CD4-positive, alpha-beta memory T cell (primary cell): ENCODE results near the gene ADPRHL1. TPM values are rescaled to one million over a fixed set of nuclear protein-coding genes. Genes with fewer than 3 reads are reported as not detected.

Experiments used
- CTCF ChIA-PET: fragments of 350-600 bp; sonication (Branson Sonifier 250); formaldehyde crosslinking; loops from one replicate; lab custom pipeline; 2021; ENCODE audit warnings: inconsistent platforms; ENCODE audit not compliant: partially characterized antibody; lab: Charles Lee
- POLR2A ChIA-PET: fragments of 350-600 bp; sonication (Branson Sonifier 250); formaldehyde crosslinking; loops from one replicate; lab custom pipeline; 2021; ENCODE audit not compliant: partially characterized antibody; lab: Charles Lee
- DNase-seq, 5 donors: peaks; one replicate each; pipeline versions ENCODE4 v3.0.0 to v3.0.0-alpha.2; 2020 to 2022; ENCODE audit warnings: mixed read lengths in 1 of 5
- H3K27ac ChIP-seq: one replicate; pipeline ENCODE4 v1.7.0; 2013; ENCODE audit warnings: low read depth, low read length
- H3K27me3 ChIP-seq: 2 replicates; pipeline ENCODE4 v1.7.0; 2013; ENCODE audit warnings: mild to moderate bottlenecking, low read length, moderate library complexity; ENCODE audit not compliant: insufficient read depth
- H3K36me3 ChIP-seq: 2 replicates; pipeline ENCODE4 v1.7.0; 2013; ENCODE audit warnings: mild to moderate bottlenecking, low read length, moderate library complexity; ENCODE audit not compliant: insufficient read depth
- H3K4me1 ChIP-seq: 2 replicates; pipeline ENCODE4 v1.7.0; 2013; ENCODE audit warnings: mild to moderate bottlenecking, low read length, moderate library complexity; ENCODE audit not compliant: insufficient read depth
- H3K4me3 ChIP-seq, 2 donors: one replicate each; pipeline ENCODE4 v1.7.0; 2013; ENCODE audit warnings: low read length in 2 of 2, mild to moderate bottlenecking in 1 of 2
- H3K9me3 ChIP-seq, 2 donors: one replicate each; pipeline ENCODE4 v1.7.0; 2013; ENCODE audit warnings: low read length in 2 of 2, control low read depth in 1 of 2; ENCODE audit not compliant: control insufficient read depth in 1 of 2
- H3K27ac Mint-ChIP-seq, 7 donors: one replicate each; pipeline ENCODE4 v1.8.0; 2020 to 2021; ENCODE audit warnings: mixed read lengths in 7 of 7, mild to moderate bottlenecking in 6 of 7, inconsistent platforms in 3 of 7, moderate library complexity in 3 of 7
- H3K27me3 Mint-ChIP-seq, 2 donors: one replicate each; pipeline ENCODE4 v1.8.0; 2020 to 2021; ENCODE audit warnings: mixed read lengths in 2 of 2
- H3K36me3 Mint-ChIP-seq, 2 donors: one replicate each; pipeline ENCODE4 v1.8.0; 2020 to 2021; ENCODE audit warnings: mixed read lengths in 2 of 2, inconsistent platforms in 1 of 2, mild to moderate bottlenecking in 1 of 2
- H3K4me1 Mint-ChIP-seq, 4 donors: one replicate each; pipeline ENCODE4 v1.8.0; 2020 to 2021; ENCODE audit warnings: mixed read lengths in 4 of 4, mild to moderate bottlenecking in 1 of 4
- H3K4me3 Mint-ChIP-seq, 8 donors: one replicate each; pipeline ENCODE4 v1.8.0; 2020 to 2021; ENCODE audit warnings: mixed read lengths in 8 of 8, mild to moderate bottlenecking in 7 of 8, moderate library complexity in 6 of 8, inconsistent platforms in 3 of 8
- H3K9me3 Mint-ChIP-seq, 8 donors: one replicate each; pipeline ENCODE4 v1.8.0; 2020 to 2021; ENCODE audit warnings: mixed read lengths in 8 of 8, mild to moderate bottlenecking in 5 of 8, inconsistent platforms in 3 of 8, moderate library complexity in 1 of 8
- intact Hi-C: fragments of 100-400 bp; cut with micrococcal nuclease; formaldehyde crosslinking; loops from one replicate; pipeline ENCODE4 v1.15.1; 2023
- polyA plus RNA-seq, 2 donors: library from polyadenylated mRNA; unstranded; fragments of 300-500 nt; fragmentation: Illumina TruSeq; gene quantifications; one replicate each; pipeline ENCODE4 v1.2.3, GENCODE V29; 2021
- total RNA-seq, 2 experiments: library from RNA; stranded (reverse); gene quantifications; one replicate each; pipeline ENCODE4 v1.2.3, GENCODE V29; 2021

ADPRHL1 gene
- total RNA-seq (1 to 10 TPM; 1.3 to 1.5 TPM), polyA plus RNA-seq (under 1 TPM in 1 of 2 donors, not detected in 1; 0.09 TPM)

GRCh38 chr13:113452942-113453901 lies at the start of gene ADPRHL1:
TSS of gene ADPRHL1 (minus strand) at chr13:113453488. CDS start at chr13:113453437, 51 bp downstream.
- Histone ChIP-seq H3K27ac (no peak within 1 kb of the TSS), H3K4me3 (no peak within 1 kb of the TSS), H3K36me3 (peaks cover under 1% of the 10 kb centered on the region), H3K4me1 (no peaks in the 10 kb centered on the region), H3K9me3 (no peaks in the 10 kb centered on the region), H3K27me3 (no peaks in the 10 kb centered on the region)
- no peak within 1 kb of the TSS for H3K27ac Mint-ChIP-seq
- H3K36me3 Mint-ChIP-seq: peaks cover 23 to 30% of the 10 kb centered on the region in 2 donors
- CTCF ChIA-PET: no interaction called here
- H3K4me3 Mint-ChIP-seq: no peak within 1 kb of the TSS
- DNase-seq: no peak
- H3K4me1 Mint-ChIP-seq: peaks cover 0 to 4% (median 0%) of the 10 kb centered on the region in 4 donors
- POLR2A ChIA-PET: no interaction called here
- H3K27me3 Mint-ChIP-seq: no peaks in the 10 kb centered on the region
- no peaks in the 10 kb centered on the region for H3K9me3 Mint-ChIP-seq
- intact Hi-C loops: no loop called here

- intact Hi-C loops: no loop called here
- no peaks in the 10 kb centered on the region for H3K9me3 Mint-ChIP-seq
- Histone ChIP-seq H3K4me3 (no peak overlapping the region), H3K27me3 (no peaks in the 10 kb centered on the region), H3K4me1 (no peaks in the 10 kb centered on the region), H3K36me3 (peaks cover 43% of the 10 kb centered on the region), H3K9me3 (no peaks in the 10 kb centered on the region), H3K27ac (no peak overlapping the region)
- H3K27ac Mint-ChIP-seq: no peak overlapping the region
- CTCF ChIA-PET: no interaction called here
- POLR2A ChIA-PET: no interaction called here
- DNase-seq: no peak
- peaks cover 48 to 64% of the 10 kb centered on the region in 2 donors for H3K36me3 Mint-ChIP-seq
- peaks cover 0 to 10% (median 6%) of the 10 kb centered on the region in 4 donors for H3K4me1 Mint-ChIP-seq
- H3K4me3 Mint-ChIP-seq: no peak overlapping the region
- H3K27me3 Mint-ChIP-seq: no peaks in the 10 kb centered on the region
Observed at GRCh38 chr13:113502686-113503085, 49.4 kb upstream of the ADPRHL1 start.

GRCh38 chr13:113500530-113501265 lies 47.4 kb upstream of the ADPRHL1 start:
- H3K36me3 ChIP-seq: peaks cover 43% of the 10 kb centered on the region
- CTCF ChIA-PET: no interaction called here
- H3K27ac ChIP-seq: no peak overlapping the region
- Mint-ChIP-seq H3K27ac (peak overlapping the region in 1 of 7 donors; percentile 13), H3K36me3 (peaks cover 55 to 68% of the 10 kb centered on the region in 2 donors), H3K27me3 (no peaks in the 10 kb centered on the region), H3K4me3 (no peak overlapping the region), H3K9me3 (no peaks in the 10 kb centered on the region), H3K4me1 (peaks cover 7 to 21% (median 13%) of the 10 kb centered on the region in 4 donors)
- H3K9me3 ChIP-seq: no peaks in the 10 kb centered on the region
- POLR2A ChIA-PET: no interaction called here
- no peak for DNase-seq
- intact Hi-C loops: no loop called here
- H3K27me3 ChIP-seq: no peaks in the 10 kb centered on the region
- no peak overlapping the region for H3K4me3 ChIP-seq
- H3K4me1 ChIP-seq: peaks cover 16% of the 10 kb centered on the region

- Mint-ChIP-seq H3K9me3 (no peaks in the 10 kb centered on the region), H3K36me3 (peaks cover 49 to 66% of the 10 kb centered on the region in 2 donors), H3K4me1 (peaks cover 14 to 29% (median 16%) of the 10 kb centered on the region in 4 donors), H3K4me3 (no peak overlapping the region), H3K27me3 (no peaks in the 10 kb centered on the region), H3K27ac (peak overlapping the region in 1 of 7 donors; percentile 5)
- Histone ChIP-seq H3K9me3 (no peaks in the 10 kb centered on the region), H3K4me1 (peaks cover 21% of the 10 kb centered on the region), H3K27ac (no peak overlapping the region), H3K27me3 (no peaks in the 10 kb centered on the region), H3K4me3 (no peak overlapping the region), H3K36me3 (peaks cover 43% of the 10 kb centered on the region)
- POLR2A ChIA-PET: no interaction called here
- intact Hi-C loops: no loop called here
- DNase-seq: no peak
- CTCF ChIA-PET: no interaction called here
Observed at GRCh38 chr13:113499936-113500335, 46.6 kb upstream of the ADPRHL1 start.

GRCh38 chr13:113498905-113499304 lies 45.6 kb upstream of the ADPRHL1 start:
- H3K27ac Mint-ChIP-seq: no peak overlapping the region
- H3K36me3 Mint-ChIP-seq: peaks cover 41 to 60% of the 10 kb centered on the region in 2 donors
- peaks cover 18 to 38% (median 19%) of the 10 kb centered on the region in 4 donors for H3K4me1 Mint-ChIP-seq
- Histone ChIP-seq H3K36me3 (peaks cover 38% of the 10 kb centered on the region), H3K4me1 (peaks cover 22% of the 10 kb centered on the region), H3K27me3 (no peaks in the 10 kb centered on the region), H3K27ac (no peak overlapping the region), H3K9me3 (no peaks in the 10 kb centered on the region), H3K4me3 (no peak overlapping the region)
- CTCF ChIA-PET: no interaction called here
- no peaks in the 10 kb centered on the region for H3K27me3 Mint-ChIP-seq
- H3K4me3 Mint-ChIP-seq: no peak overlapping the region
- DNase-seq: no peak
- intact Hi-C loops: no loop called here
- POLR2A ChIA-PET: no interaction called here
- H3K9me3 Mint-ChIP-seq: no peaks in the 10 kb centered on the region

GRCh38 chr13:113497217-113497616 lies 43.9 kb upstream of the ADPRHL1 start:
- no peak overlapping the region for H3K4me3 Mint-ChIP-seq
- ChIA-PET CTCF (interaction anchor here (2.1 kb wide), 1 partner anchor 9 kb away, joined by 8 read pairs; no protein-coding TSS in a partner anchor), POLR2A (interaction anchor here (0.6 kb wide), 1 partner anchor 11 kb away, joined by 3 read pairs; no protein-coding TSS in a partner anchor)
- H3K4me1 Mint-ChIP-seq: peaks cover 23 to 49% (median 29%) of the 10 kb centered on the region in 4 donors
- intact Hi-C loops: no loop called here
- H3K36me3 Mint-ChIP-seq: peaks cover 33 to 53% of the 10 kb centered on the region in 2 donors
- Histone ChIP-seq H3K27me3 (no peaks in the 10 kb centered on the region), H3K36me3 (peaks cover 32% of the 10 kb centered on the region), H3K4me1 (peaks cover 35% of the 10 kb centered on the region), H3K9me3 (no peaks in the 10 kb centered on the region), H3K27ac (no peak overlapping the region), H3K4me3 (no peak overlapping the region)
- no peaks in the 10 kb centered on the region for H3K9me3 Mint-ChIP-seq
- peak overlapping the region in 1 of 7 donors; percentile 36 for H3K27ac Mint-ChIP-seq
- no peak for DNase-seq
- H3K27me3 Mint-ChIP-seq: no peaks in the 10 kb centered on the region
